T-helper 1 cell treated with Interleukin-12 subunit alpha and Interleukin-12 subunit beta and Interleukin-4 antibody, amounts not matched to agents 30 μg/mL and 1 μg/mL, for 36 hours (primary cell): ENCODE results near the gene CD79A.

Experiments
- H3K27ac Mint-ChIP-seq: one replicate; pipeline ENCODE4 v1.8.0; 2021; ENCODE audit warnings: mild to moderate bottlenecking, mixed read lengths
- H3K27me3 Mint-ChIP-seq: one replicate; pipeline ENCODE4 v1.8.0; 2021; ENCODE audit warnings: low read depth, mixed read lengths
- H3K36me3 Mint-ChIP-seq: one replicate; pipeline ENCODE4 v1.8.0; 2021; ENCODE audit warnings: low read depth, mixed read lengths
- H3K4me1 Mint-ChIP-seq: one replicate; pipeline ENCODE4 v1.8.0; 2021; ENCODE audit warnings: low read depth, mixed read lengths
- H3K4me3 Mint-ChIP-seq: one replicate; pipeline ENCODE4 v1.8.0; 2021; ENCODE audit warnings: mild to moderate bottlenecking, moderate library complexity, mixed read lengths
- H3K9me3 Mint-ChIP-seq: one replicate; pipeline ENCODE4 v1.8.0; 2021; ENCODE audit warnings: mixed read lengths

Gene CD79A

DNA sequence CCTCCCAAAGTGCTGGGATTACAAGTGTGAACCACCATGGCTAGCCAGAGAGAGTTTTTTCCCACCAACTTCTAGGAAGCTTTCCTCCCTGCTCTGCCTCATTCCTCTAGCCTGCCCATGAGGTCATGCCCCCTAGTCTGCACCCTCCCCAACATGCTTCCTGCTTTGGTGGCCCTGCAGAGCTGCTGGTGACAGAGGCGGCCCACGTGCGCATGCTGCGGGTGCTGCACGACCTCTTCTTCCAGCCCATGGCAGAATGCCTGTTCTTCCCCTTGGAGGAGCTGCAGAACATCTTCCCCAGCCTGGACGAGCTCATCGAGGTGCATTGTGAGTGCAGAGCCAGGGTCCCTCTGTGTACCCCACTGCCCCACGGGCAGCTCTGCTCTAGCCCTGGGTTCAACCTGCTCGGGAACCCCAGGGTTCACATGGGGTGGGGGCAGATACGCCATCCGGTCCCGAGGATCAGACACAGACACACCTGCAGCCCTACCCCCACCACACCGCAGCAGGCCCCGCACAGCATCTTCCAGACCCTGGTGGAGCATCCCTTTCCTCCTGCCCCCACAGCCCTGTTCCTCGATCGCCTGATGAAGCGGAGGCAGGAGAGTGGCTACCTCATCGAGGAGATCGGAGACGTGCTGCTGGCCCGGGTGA is 24.8 kb downstream of the CD79A start:
- peaks cover 19% of the 10 kb centered on the region for H3K4me1 Mint-ChIP-seq
- no peak overlapping the region for H3K4me3 Mint-ChIP-seq
- H3K36me3 Mint-ChIP-seq: peaks cover 54% of the 10 kb centered on the region
- no peak overlapping the region for H3K27ac Mint-ChIP-seq
- H3K9me3 Mint-ChIP-seq: no peaks in the 10 kb centered on the region
- H3K27me3 Mint-ChIP-seq: no peaks in the 10 kb centered on the region

DNA sequence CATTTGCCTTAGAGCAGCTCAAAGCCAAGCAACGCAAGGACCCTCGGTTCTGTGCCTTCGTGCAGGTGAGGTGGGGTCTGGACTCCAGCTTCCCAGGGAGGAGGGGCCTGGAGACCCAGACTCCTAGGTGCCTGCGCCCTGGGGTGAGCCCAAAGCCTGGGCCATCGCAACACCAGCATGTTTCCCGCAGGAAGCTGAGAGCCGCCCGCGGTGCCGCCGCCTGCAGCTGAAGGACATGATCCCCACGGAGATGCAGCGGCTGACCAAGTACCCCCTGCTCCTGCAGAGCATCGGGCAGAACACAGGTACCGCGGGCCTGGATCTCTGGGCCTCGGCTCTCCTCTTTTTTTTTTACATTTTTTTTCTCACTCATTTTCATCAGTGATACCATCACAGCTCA is 25.5 kb downstream of the CD79A start:
- Mint-ChIP-seq H3K4me3 (no peak overlapping the region), H3K27me3 (no peaks in the 10 kb centered on the region), H3K9me3 (no peaks in the 10 kb centered on the region), H3K4me1 (peaks cover 20% of the 10 kb centered on the region), H3K27ac (no peak overlapping the region), H3K36me3 (peaks cover 57% of the 10 kb centered on the region)

DNA sequence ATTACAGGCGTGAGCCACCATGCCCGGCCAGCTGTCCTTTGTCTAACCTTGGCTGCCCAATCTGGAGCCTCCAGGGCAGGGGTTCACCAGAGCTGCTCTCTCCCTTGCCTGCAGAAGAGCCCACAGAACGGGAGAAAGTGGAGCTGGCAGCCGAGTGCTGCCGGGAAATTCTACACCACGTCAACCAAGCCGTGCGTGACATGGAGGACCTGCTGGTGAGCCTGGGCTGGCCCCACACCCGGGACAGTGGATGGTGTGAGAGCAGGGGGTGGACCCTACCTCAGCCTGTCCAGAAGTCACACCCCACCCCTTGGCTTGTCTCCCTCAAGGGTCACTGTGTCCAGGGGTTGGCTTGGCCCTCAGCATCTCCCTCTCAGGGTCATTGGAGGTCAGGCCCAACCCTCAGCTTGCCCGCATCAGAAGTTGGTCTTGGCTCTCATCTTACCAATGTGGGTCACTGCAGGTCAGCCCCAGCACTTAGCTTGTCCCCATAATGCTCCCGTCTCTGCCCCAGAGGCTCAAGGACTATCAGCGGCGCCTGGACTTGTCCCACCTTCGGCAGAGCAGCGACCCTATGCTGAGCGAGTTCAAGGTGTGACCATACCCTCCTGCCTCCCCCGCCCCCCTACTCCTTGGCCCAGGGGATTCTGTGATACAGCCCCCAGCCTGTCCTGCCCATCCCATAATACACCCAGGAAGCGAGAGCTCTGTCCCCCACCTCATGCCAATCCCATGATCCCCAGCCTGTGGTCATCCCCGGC is 26.3 kb downstream of the CD79A start:
- Mint-ChIP-seq H3K27me3 (no peaks in the 10 kb centered on the region), H3K27ac (no peak overlapping the region), H3K4me3 (no peak overlapping the region), H3K36me3 (peaks cover 51% of the 10 kb centered on the region), H3K9me3 (no peaks in the 10 kb centered on the region), H3K4me1 (peaks cover 17% of the 10 kb centered on the region)

DNA sequence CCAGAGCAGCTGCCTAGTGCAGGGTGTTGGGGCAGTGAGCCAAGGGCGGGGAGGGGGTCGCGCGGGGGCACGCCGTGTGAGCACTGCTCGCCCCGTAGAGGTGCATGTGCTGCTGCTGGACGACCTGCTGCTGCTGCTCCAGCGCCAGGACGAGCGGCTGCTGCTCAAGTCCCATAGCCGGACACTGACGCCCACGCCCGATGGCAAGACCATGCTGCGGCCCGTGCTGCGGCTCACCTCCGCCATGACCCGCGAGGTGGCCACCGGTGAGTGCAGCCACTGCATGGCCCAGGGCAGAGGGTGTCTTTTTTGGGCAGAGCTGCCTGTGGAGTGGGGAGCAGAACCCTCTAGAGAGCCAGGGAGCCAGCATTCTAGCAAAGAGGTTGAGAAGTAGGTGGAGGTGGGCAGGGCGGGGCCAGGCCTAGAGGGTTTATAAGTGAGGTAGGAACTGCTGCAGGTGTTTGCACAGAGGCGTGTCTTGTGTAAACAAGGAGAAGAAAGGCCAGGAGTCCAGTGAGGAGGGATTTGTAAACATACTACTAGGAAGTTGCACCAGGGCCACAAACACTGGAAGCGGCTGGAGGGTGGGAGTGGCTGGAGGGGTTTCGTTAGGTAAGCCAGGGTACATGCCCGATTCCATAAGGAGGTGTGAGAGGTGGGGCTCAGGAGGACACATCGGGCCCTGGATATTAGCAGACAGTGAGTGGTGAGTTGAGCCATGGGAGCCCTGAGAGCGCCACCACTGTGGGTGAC is 27.2 kb downstream of the CD79A start:
- peaks cover 14% of the 10 kb centered on the region for H3K4me1 Mint-ChIP-seq
- H3K4me3 Mint-ChIP-seq: no peak overlapping the region
- no peak overlapping the region for H3K27ac Mint-ChIP-seq
- H3K9me3 Mint-ChIP-seq: no peaks in the 10 kb centered on the region
- H3K27me3 Mint-ChIP-seq: no peaks in the 10 kb centered on the region
- H3K36me3 Mint-ChIP-seq: peaks cover 49% of the 10 kb centered on the region

DNA sequence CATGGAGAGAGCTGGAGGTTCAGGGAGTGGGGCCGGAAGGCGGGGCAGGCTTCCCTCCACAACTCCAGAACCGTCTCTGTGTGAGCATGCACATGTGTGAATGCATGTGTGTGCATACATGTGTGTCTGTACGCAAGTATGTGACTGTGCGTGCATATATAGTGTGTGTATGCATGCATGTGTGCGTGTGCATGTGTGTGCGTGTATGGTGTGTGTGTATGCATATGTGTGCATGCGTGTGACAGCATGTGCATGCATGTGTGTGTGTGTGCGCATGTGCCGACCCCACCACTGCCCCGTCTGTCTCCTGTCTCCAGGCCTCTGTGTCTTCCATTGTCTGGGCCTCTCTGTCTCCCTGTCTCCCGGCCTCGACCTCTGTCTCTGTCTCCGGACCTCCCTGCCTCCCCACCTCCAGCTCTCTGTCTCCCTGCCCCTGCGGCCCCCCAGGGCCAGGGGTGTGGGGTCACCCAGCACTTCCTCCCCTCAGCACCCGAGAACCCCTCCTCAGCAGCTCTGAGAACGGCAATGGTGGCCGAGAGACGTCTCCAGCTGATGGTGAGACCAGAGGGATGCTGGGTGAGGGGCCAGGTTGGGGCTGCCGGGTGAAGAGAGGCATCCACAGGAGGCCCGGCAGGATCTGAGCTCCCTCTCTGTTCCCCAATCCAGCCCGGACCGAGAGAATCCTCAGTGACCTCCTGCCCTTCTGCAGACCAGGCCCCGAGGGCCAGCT is 28.4 kb downstream of the CD79A start:
- H3K4me3 Mint-ChIP-seq: no peak overlapping the region

DNA sequence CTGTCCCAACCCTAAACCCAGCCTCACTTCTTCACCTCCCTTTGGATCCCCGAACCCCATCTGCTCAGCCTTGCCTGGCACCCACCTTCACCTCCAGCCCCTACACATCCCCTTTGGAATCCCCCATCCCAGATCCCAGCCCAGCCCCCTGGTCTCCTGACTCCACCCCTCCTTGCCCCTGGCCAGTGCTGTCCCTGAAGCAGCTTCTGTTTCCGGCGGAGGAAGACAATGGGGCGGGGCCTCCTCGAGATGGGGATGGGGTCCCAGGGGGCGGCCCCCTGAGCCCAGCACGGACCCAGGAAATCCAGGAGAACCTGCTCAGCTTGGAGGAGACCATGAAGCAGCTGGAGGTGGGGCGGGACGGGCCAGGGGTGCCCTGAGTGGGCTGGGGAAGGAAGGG is 29.2 kb downstream of the CD79A start:
- peaks cover 58% of the 10 kb centered on the region for H3K36me3 Mint-ChIP-seq

More for the DNA sequence above, 28.4 kb downstream of the CD79A start:
- H3K27ac Mint-ChIP-seq: no peak overlapping the region
- no peaks in the 10 kb centered on the region for H3K9me3 Mint-ChIP-seq
- peaks cover 53% of the 10 kb centered on the region for H3K36me3 Mint-ChIP-seq
- H3K27me3 Mint-ChIP-seq: no peaks in the 10 kb centered on the region
- H3K4me1 Mint-ChIP-seq: peaks cover 16% of the 10 kb centered on the region

DNA sequence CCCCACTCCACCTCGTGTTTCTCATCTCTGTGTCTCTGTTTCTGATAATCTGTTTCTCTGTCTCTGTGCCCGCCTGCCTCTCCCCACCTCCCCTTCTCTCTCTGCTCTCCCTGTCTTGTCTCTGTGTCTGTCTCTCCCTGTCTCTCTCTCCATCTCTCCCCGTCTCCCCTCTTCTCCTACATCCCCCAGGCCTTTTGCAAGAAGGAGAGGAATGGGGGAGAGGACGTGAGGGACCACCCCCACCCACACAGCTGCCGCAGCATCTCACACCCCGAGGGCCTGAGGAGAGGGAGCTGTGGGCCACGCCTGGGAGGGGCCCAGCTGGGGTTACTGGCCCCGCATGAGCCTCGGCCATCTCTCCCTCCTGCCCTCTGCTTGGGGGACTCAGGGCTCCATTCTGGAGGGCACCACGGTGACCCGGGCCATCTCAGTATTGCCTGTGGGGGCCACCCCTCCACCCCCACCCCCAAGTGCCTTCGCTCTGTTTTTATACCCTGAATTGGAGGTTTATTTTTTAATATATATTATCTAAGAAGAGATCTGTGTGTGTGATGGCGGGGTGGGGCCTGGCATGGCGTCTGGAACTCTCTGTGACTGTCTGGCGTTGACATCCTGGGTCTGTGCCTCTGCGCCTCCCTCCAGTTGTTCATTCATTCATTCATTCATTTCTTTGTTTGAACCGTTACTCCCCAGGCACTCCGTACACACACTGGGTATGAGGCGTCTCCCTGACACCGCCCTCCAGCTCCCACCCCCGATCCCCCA is 30.0 kb downstream of the CD79A start:
- Mint-ChIP-seq H3K36me3 (peaks cover 57% of the 10 kb centered on the region), H3K4me3 (no peak overlapping the region), H3K9me3 (no peaks in the 10 kb centered on the region), H3K27ac (no peak overlapping the region), H3K4me1 (peaks cover 26% of the 10 kb centered on the region), H3K27me3 (no peaks in the 10 kb centered on the region)

More for the DNA sequence above, 29.2 kb downstream of the CD79A start:
- H3K27ac Mint-ChIP-seq: no peak overlapping the region
- H3K4me3 Mint-ChIP-seq: no peak overlapping the region
- no peaks in the 10 kb centered on the region for H3K9me3 Mint-ChIP-seq
- H3K27me3 Mint-ChIP-seq: no peaks in the 10 kb centered on the region
- H3K4me1 Mint-ChIP-seq: peaks cover 22% of the 10 kb centered on the region

DNA sequence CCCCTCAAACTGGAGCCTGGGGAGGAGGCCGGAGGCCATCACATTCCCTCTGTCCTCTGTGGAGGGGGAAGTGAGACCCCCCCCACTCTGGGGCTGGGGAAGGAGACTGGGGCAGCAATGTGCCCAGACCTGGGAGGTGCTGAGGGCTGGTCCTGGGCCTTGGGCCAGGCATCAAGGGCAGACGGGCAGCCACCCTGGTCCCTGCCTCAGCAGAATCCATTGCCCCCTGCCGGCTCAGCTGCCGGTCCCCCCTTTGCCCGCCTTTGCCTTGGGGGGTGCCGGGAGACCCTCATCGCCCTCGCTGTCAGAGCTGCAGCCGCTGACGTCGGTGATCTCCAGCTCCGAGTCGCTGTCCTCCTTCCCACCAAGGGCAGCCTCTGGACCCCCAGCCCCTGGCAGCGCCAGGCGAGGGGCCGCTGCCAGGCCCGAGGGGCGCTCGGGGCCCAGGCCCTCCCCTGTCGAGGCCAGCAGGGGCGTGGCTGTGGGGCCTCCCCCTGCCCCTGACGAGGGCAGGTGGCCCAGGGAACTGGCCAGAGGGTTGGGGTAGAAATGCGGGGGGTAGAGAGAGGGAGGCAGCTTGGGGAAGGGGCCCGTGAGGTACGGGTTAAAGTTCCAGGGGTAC is 31.0 kb downstream of the CD79A start:
- H3K27ac Mint-ChIP-seq: no peak overlapping the region

DNA sequence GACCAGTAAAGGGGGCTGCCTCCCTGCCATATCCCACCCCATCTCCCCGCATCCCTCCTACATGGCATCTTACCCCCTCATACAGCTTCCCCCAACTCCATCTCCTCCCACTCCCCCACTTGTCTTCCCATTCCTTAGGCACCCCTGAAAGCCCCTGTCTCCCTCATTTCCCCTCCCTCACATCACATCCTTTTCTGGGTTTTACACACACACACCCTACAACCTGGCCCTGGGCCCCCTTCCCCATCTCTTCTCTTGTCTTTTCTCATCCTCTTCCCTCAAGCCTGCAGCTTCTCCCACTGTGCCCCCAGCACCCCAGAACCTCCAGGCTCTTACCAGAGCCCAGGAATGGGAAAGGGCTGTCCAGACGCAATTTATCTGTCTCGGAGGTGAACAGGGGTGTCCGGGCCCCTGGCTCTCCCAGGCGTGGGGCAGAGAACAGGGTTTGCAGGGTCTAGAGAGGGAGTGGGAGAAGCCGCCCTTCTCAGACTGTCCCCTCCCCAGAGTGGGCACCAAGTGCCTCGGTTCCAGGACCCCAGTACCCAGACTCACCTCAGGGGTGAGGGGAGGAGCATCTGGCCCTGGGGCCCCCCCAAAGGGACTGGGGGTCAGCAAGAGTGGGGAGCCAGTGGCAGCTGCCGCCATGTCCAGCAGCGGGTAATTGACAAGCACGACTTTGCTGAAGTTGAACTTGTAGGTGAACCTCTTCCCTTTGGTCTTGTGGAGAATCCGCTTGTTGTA is 31.8 kb downstream of the CD79A start:
- Mint-ChIP-seq H3K27ac (no peak overlapping the region), H3K4me1 (peaks cover 23% of the 10 kb centered on the region), H3K4me3 (no peak overlapping the region), H3K36me3 (peaks cover 48% of the 10 kb centered on the region), H3K9me3 (no peaks in the 10 kb centered on the region), H3K27me3 (no peaks in the 10 kb centered on the region)

More for the DNA sequence above, 31.0 kb downstream of the CD79A start:
- H3K4me3 Mint-ChIP-seq: no peak overlapping the region
- no peaks in the 10 kb centered on the region for H3K27me3 Mint-ChIP-seq
- H3K36me3 Mint-ChIP-seq: peaks cover 53% of the 10 kb centered on the region
- H3K9me3 Mint-ChIP-seq: no peaks in the 10 kb centered on the region
- peaks cover 26% of the 10 kb centered on the region for H3K4me1 Mint-ChIP-seq

DNA sequence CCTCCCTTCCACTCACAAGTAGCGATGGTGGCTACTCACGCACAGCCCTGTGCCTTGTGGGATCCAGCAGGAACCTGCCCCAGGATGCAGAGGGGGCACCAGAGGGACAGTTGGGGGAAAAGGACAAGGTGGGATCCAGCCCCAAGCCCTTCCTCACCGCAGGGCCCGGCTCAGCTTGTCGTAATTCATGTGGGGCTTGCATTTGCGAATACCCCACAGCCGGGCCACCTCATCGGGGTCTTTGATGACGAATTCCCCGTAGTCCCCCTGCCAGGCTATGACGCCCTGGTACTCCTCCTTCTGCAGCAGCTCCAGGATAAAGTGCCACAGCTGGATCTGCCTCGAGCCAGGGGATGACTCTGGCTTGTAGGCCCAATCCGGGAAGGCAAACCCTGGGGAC is 32.6 kb downstream of the CD79A start:
- no peak overlapping the region for H3K4me3 Mint-ChIP-seq
- peaks cover 41% of the 10 kb centered on the region for H3K36me3 Mint-ChIP-seq
- no peaks in the 10 kb centered on the region for H3K9me3 Mint-ChIP-seq
- H3K4me1 Mint-ChIP-seq: peaks cover 21% of the 10 kb centered on the region
- H3K27me3 Mint-ChIP-seq: no peaks in the 10 kb centered on the region
- no peak overlapping the region for H3K27ac Mint-ChIP-seq

DNA sequence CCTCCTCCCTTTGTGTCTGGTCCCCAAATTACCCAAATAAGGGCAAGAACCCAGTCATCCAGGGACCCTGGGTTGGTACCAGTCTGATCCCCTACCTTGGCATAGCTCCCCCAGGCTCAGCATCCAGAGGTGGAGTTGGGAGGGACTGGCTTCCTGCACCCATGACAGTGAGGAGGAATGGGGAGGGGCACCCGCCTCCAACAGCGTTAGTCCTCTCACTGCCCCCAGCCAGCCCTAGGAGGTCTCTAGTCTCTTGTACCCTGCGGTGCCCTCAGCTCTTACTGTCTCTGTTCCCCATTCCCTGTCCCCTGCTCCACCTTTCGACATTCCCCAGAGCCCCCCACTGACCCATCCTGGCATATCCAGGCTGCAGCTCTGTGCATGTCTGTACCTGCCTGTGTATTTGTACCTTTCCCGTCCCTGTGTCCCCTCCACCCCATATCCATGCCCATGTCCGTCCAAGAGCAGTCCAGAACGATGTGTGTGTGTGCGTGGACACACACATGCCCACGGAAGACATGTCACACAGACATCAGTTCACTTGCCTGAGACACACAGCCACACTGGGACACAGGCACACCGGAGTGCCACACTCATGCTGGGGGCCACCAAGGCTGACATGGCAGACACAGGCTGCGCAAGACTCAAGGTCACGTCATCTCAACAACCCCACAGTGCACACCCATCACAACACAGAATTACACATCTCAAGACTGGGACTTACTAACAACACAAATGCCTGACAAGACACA is 33.3 kb downstream of the CD79A start:
- peaks cover 35% of the 10 kb centered on the region for H3K36me3 Mint-ChIP-seq
- H3K4me1 Mint-ChIP-seq: peaks cover 21% of the 10 kb centered on the region
- no peaks in the 10 kb centered on the region for H3K27me3 Mint-ChIP-seq
- peak overlapping the region; percentile 15 for H3K4me3 Mint-ChIP-seq
- H3K9me3 Mint-ChIP-seq: no peaks in the 10 kb centered on the region
- H3K27ac Mint-ChIP-seq: no peak overlapping the region

DNA sequence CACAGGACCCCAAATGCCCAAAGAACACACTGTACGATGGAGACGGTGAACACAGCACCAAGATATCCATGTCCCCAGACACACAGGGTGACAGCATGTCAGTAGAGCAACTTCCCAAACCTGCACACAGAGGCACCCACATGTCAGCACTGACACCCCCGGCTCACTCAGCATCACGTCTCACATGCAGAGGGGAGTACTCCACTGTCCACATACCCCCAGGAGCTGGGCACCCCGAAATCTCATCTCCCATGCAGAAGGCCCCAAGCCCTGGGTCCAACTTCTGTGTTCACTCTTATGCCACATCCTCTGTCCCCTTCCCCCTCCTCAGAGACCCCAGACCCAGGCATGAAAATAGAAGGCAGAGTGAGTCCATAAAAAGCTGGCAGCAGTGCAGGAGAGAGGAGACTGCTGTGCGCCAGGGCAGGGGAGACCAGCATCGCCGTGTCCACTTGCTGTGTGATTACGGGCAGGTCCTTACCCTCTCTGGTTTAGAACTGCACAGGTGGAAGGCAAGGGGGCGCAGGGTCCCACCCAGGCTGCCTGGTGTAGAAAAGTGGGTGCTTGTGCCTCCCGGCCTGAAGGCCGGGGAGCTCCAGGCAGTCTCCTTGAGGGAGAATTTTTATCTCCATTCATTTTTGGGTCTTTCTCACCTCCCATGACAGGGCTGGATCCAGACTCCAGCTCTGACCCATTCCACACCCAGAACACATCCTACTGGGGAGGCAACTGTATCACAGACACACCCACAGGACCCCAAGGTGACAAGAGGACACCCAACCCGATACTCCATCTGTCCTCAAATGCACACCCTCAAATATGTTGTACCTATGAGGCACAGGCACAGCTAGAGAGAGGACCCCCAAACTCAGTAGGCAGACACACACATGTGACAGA is 34.2 kb downstream of the CD79A start:
- Mint-ChIP-seq H3K4me1 (peaks cover 18% of the 10 kb centered on the region), H3K36me3 (peaks cover 30% of the 10 kb centered on the region), H3K4me3 (no peak overlapping the region), H3K9me3 (no peaks in the 10 kb centered on the region), H3K27me3 (no peaks in the 10 kb centered on the region), H3K27ac (peak overlapping the region; percentile 12)
